A549 (cell line): Measurements from ENCODE around the gene NEK5. TPM values are rescaled to one million over a fixed set of nuclear protein-coding genes. Genes with fewer than 3 reads are reported as not detected.

Source experiments
- ATAC-seq, 2 experiments: fragments of 200-7000 bp in 1 of 2; fragments of >200 bp in 1 of 2; cut with Nextera tagmentation in 1 of 2; cut with Tn5 transposase in 1 of 2; 3 replicates each; pipeline versions ENCODE4 v1.8.0 to v1.9.1; 2018 to 2020; ENCODE audit warnings: mild to moderate bottlenecking in 1 of 2, moderate library complexity in 1 of 2
- CTCF ChIA-PET: fragments of 300-600 bp; sonication (Branson Sonifier 250); formaldehyde crosslinking; extraction: SDS; loops from one replicate; lab custom pipeline; 2021; ENCODE audit warnings: antibody characterized with exemption, inconsistent platforms; lab: Yijun Ruan, JAX
- POLR2A ChIA-PET: fragments of 350-600 bp; formaldehyde crosslinking; extraction: SDS; loops from one replicate; lab custom pipeline; 2021; ENCODE audit warnings: antibody characterized with exemption, inconsistent platforms; lab: Yijun Ruan, JAX
- DNase-seq, 2 experiments: peaks; one replicate each; pipeline versions ENCODE4 v3.0.0 to v3.0.0-alpha.2; 2011 to 2016; ENCODE audit warnings: low read depth in 1 of 2, low spot score in 1 of 2
- FAIRE-seq: peaks from 2 replicates; lab custom pipeline; 2011; peaks lifted over from hg19 to GRCh38; lab: Jason Lieb, UNC
- H3K27ac ChIP-seq, 2 experiments: fragments of >200 bp; sonication (Bioruptor Twin); formaldehyde crosslinking; 3 replicates each; pipeline ENCODE4 v1.5.1; 2016 to 2017
- H3K4me1 ChIP-seq: fragments of >200 bp; sonication (Bioruptor Twin); formaldehyde crosslinking; 3 replicates; pipeline ENCODE4 v1.6.1; 2016
- H3K4me2 ChIP-seq: fragments of >200 bp; sonication (Bioruptor Twin); formaldehyde crosslinking; 3 replicates; pipeline ENCODE4 v1.6.1; 2016
- H3K4me3 ChIP-seq: fragments of >200 bp; sonication (Bioruptor Twin); formaldehyde crosslinking; 3 replicates; pipeline ENCODE4 v1.5.1; 2016
- H3K9me3 ChIP-seq: fragments of >200 bp; sonication (Bioruptor Twin); formaldehyde crosslinking; 3 replicates; pipeline ENCODE4 v1.6.1; 2016
- CEBPB ChIP-seq, 2 experiments: fragments of >200 bp in 1 of 2; sonication (Bioruptor Twin) in 1 of 2; formaldehyde crosslinking in 1 of 2; IDR thresholded peaks; 2 replicates each; pipeline ENCODE4 v1.6.1; 2012 to 2016
- CHD4 ChIP-seq: fragments of 200-600 bp; sonication (generic); IDR thresholded peaks from 2 replicates; pipeline ENCODE4 v1.6.1; 2016; ENCODE audit warnings: antibody characterized with exemption, mild to moderate bottlenecking, borderline replicate concordance
- EHF ChIP-seq: fragments of 250-450 bp; sonication (Bioruptor Pico); IDR thresholded peaks from 2 replicates; pipeline ENCODE4 v1.5.0; 2020; ENCODE audit warnings: mild to moderate bottlenecking
- ESRRA ChIP-seq: fragments of 150-350 bp; IDR thresholded peaks from 2 replicates; pipeline ENCODE4 v1.6.1; 2014; ENCODE audit warnings: mild to moderate bottlenecking, low read length, borderline replicate concordance
- FOSL2 ChIP-seq, 2 experiments: fragments of 450-650 bp in 1 of 2; fragments of >200 bp in 1 of 2; sonication (Bioruptor Twin) in 1 of 2; formaldehyde crosslinking; IDR thresholded peaks; 2 replicates each; pipeline versions ENCODE4 v1.5.0 to v1.6.1; 2016 to 2020; ENCODE audit warnings: mild to moderate bottlenecking in 1 of 2, moderate library complexity in 1 of 2
- HOXB13 ChIP-seq: fragments of 250-450 bp; sonication (Bioruptor Pico); IDR thresholded peaks from 2 replicates; pipeline ENCODE4 v1.5.0; 2020; ENCODE audit warnings: low read depth, mild to moderate bottlenecking, moderate library complexity
- HOXB5 ChIP-seq: fragments of 250-450 bp; sonication (Bioruptor Pico); IDR thresholded peaks from 2 replicates; pipeline ENCODE4 v1.5.0; 2020; ENCODE audit warnings: mild to moderate bottlenecking, moderate library complexity
- MAFK ChIP-seq: fragments of 450-650 bp; IDR thresholded peaks from 2 replicates; pipeline ENCODE4 v1.6.1; 2014; ENCODE audit not compliant: partially characterized antibody
- NR3C1 ChIP-seq: fragments of >200 bp; sonication (Bioruptor Twin); formaldehyde crosslinking; IDR thresholded peaks from 3 replicates; pipeline ENCODE4 v1.6.1; 2017
- POLR2AphosphoS2 ChIP-seq: conservative IDR thresholded peaks from 2 replicates; pipeline ENCODE4 v1.6.1; 2012; ENCODE audit warnings: low read length, improper control_type of control experiment, inconsistent platforms
- RAD21 ChIP-seq, 2 experiments: fragments of >200 bp in 1 of 2; sonication (Bioruptor Twin) in 1 of 2; formaldehyde crosslinking in 1 of 2; IDR thresholded peaks in 1 of 2; conservative IDR thresholded peaks in 1 of 2; 2 replicates in 1 of 2; 3 replicates in 1 of 2; pipeline ENCODE4 v1.6.1; 2012 to 2018; ENCODE audit warnings: inconsistent platforms in 1 of 2
- SMC3 ChIP-seq: fragments of >200 bp; sonication (Bioruptor Twin); formaldehyde crosslinking; IDR thresholded peaks from 3 replicates; pipeline ENCODE4 v1.6.1; 2018; ENCODE audit warnings: inconsistent platforms
- ZFP36 ChIP-seq: fragments of 450-650 bp; IDR thresholded peaks from 2 replicates; pipeline ENCODE4 v1.6.1; 2014; ENCODE audit warnings: borderline replicate concordance; ENCODE audit not compliant: partially characterized antibody
- ZSCAN20 ChIP-seq: fragments of 250-450 bp; sonication (Bioruptor Pico); IDR thresholded peaks from 2 replicates; pipeline ENCODE4 v1.8.0; 2022; ENCODE audit warnings: mild to moderate bottlenecking, moderate library complexity
- whole genome bisulfite sequencing: methylation state at CpG from one replicate; pipeline ENCODE4 v1.1.6; 2017; ENCODE audit errors: missing lambda C conversion rate; 5-methylcytosine and 5-hydroxymethylcytosine counted together
- polyA plus RNA-seq, 4 experiments: library from polyadenylated mRNA; depleted of rRNA in 3 of 4; stranded (reverse); fragments of >200 nt; fragmentation: RNase III in 1 of 4; extraction: RNeasy Plus Mini Kit Qiagen cat#74134 plus additional on column Dnase treatment in 1 of 4; gene quantifications; 2 replicates in 3 of 4; 3 replicates in 1 of 4; pipeline ENCODE4 v1.2.3, GENCODE V29; 2011 to 2017
- TF ChIP-seq, protein P1 (sequence below): fragments of >200 bp; sonication (Bioruptor Twin); formaldehyde crosslinking; IDR thresholded peaks from 3 replicates; pipeline ENCODE4 v1.5.1; 2016
- TF ChIP-seq, protein P2 (sequence below): fragments of 250-450 bp; sonication (Bioruptor Pico); IDR thresholded peaks from 2 replicates; pipeline ENCODE4 v1.5.0; 2020; ENCODE audit warnings: low read depth, mild to moderate bottlenecking, moderate library complexity
- TF ChIP-seq, protein P3 (sequence below): fragments of 150-350 bp; IDR thresholded peaks from 2 replicates; pipeline ENCODE4 v1.6.1; 2014; ENCODE audit warnings: low read depth, mild to moderate bottlenecking, low read length
- TF ChIP-seq, protein P4 (sequence below): fragments of 250-450 bp; sonication (Bioruptor Pico); IDR thresholded peaks from 2 replicates; pipeline ENCODE4 v1.5.0; 2021; ENCODE audit warnings: mild to moderate bottlenecking, moderate library complexity, borderline replicate concordance
- TF ChIP-seq, protein P5 (sequence below): fragments of >200 bp; sonication (Bioruptor Twin); formaldehyde crosslinking; IDR thresholded peaks from 2 replicates; pipeline ENCODE4 v1.6.1; 2016
- TF ChIP-seq, protein P6 (sequence below): IDR thresholded peaks from 2 replicates; pipeline ENCODE4 v1.6.1; 2012; ENCODE audit warnings: low read depth, borderline replicate concordance
- TF ChIP-seq, protein P7 (sequence below): IDR thresholded peaks from 2 replicates; pipeline ENCODE4 v1.6.1; 2012

Gene NEK5
- polyA plus RNA-seq, 2 of the 4 experiments (the other 2 are of a cell fraction), result 0.08 to 0.23 TPM

DNA sequence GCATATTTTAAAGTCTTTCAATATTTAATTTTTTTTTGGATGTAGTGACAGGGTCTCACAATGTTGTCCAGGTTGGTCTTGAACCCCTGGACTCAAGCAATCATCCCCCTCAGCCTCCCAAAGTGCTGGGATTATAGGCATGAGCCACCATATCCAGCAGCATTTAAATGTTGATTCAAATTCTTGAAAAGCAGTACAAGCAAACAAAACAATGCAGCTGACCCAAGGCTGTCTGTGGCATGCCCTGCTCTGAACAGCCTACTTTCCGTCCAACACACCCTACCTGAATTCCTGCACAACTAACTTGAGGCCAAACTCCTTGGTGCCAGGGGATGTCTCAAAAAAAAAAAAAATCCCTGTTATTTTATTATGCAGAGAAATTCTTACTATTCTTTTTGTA, 23.0 kb downstream of the NEK5 start:
- Histone ChIP-seq H3K9me3 (no peaks in the 10 kb centered on the region), H3K4me3 (no peak overlapping the region), H3K4me2 (no peak overlapping the region), H3K27ac (no peak overlapping the region), H3K4me1 (no peaks in the 10 kb centered on the region; the same call in 1 of the 3 replicates)
- FAIRE-seq (no peak), DNase-seq (no peak), ATAC-seq (no peak)
- 79% methylated on average over 1 of the region's 1 CpG for WGBS
- CTCF ChIA-PET, result no interaction called here
- POLR2A ChIA-PET, result no interaction called here
- TF ChIP-seq ZSCAN20 (CRISPR knock-in tag), result no peak
- no peak for TF ChIP-seq POLR2AphosphoS2
- TF ChIP-seq, protein P1, sequence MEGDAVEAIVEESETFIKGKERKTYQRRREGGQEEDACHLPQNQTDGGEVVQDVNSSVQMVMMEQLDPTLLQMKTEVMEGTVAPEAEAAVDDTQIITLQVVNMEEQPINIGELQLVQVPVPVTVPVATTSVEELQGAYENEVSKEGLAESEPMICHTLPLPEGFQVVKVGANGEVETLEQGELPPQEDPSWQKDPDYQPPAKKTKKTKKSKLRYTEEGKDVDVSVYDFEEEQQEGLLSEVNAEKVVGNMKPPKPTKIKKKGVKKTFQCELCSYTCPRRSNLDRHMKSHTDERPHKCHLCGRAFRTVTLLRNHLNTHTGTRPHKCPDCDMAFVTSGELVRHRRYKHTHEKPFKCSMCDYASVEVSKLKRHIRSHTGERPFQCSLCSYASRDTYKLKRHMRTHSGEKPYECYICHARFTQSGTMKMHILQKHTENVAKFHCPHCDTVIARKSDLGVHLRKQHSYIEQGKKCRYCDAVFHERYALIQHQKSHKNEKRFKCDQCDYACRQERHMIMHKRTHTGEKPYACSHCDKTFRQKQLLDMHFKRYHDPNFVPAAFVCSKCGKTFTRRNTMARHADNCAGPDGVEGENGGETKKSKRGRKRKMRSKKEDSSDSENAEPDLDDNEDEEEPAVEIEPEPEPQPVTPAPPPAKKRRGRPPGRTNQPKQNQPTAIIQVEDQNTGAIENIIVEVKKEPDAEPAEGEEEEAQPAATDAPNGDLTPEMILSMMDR, result no peak
- TF ChIP-seq HOXB5 (CRISPR knock-in tag), result no peak
- TF ChIP-seq, protein P2, sequence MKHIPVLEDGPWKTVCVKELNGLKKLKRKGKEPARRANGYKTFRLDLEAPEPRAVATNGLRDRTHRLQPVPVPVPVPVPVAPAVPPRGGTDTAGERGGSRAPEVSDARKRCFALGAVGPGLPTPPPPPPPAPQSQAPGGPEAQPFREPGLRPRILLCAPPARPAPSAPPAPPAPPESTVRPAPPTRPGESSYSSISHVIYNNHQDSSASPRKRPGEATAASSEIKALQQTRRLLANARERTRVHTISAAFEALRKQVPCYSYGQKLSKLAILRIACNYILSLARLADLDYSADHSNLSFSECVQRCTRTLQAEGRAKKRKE (CRISPR knock-in tag), result no peak
- TF ChIP-seq, protein P3, sequence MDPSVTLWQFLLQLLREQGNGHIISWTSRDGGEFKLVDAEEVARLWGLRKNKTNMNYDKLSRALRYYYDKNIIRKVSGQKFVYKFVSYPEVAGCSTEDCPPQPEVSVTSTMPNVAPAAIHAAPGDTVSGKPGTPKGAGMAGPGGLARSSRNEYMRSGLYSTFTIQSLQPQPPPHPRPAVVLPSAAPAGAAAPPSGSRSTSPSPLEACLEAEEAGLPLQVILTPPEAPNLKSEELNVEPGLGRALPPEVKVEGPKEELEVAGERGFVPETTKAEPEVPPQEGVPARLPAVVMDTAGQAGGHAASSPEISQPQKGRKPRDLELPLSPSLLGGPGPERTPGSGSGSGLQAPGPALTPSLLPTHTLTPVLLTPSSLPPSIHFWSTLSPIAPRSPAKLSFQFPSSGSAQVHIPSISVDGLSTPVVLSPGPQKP, result no peak
- no peak for TF ChIP-seq CHD4
- TF ChIP-seq NR3C1, result no peak
- TF ChIP-seq, protein P4, sequence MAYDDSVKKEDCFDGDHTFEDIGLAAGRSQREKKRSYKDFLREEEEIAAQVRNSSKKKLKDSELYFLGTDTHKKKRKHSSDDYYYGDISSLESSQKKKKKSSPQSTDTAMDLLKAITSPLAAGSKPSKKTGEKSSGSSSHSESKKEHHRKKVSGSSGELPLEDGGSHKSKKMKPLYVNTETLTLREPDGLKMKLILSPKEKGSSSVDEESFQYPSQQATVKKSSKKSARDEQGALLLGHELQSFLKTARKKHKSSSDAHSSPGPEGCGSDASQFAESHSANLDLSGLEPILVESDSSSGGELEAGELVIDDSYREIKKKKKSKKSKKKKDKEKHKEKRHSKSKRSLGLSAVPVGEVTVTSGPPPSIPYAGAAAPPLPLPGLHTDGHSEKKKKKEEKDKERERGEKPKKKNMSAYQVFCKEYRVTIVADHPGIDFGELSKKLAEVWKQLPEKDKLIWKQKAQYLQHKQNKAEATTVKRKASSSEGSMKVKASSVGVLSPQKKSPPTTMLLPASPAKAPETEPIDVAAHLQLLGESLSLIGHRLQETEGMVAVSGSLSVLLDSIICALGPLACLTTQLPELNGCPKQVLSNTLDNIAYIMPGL (CRISPR knock-in tag), result no peak
- TF ChIP-seq FOSL2 (IDR thresholded peaks at IDR 0.05), result no peak
- no peak for TF ChIP-seq FOSL2 (CRISPR knock-in tag; IDR thresholded peaks at IDR 0.05)
- TF ChIP-seq, protein P5, sequence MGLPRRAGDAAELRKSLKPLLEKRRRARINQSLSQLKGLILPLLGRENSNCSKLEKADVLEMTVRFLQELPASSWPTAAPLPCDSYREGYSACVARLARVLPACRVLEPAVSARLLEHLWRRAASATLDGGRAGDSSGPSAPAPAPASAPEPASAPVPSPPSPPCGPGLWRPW, result no peak
- TF ChIP-seq ESRRA, result no peak
- TF ChIP-seq RAD21 (conservative IDR thresholded peaks at IDR 0.05 in 1 of 2, IDR thresholded peaks at IDR 0.05 in 1 of 2), result no peak
- TF ChIP-seq, protein P6, sequence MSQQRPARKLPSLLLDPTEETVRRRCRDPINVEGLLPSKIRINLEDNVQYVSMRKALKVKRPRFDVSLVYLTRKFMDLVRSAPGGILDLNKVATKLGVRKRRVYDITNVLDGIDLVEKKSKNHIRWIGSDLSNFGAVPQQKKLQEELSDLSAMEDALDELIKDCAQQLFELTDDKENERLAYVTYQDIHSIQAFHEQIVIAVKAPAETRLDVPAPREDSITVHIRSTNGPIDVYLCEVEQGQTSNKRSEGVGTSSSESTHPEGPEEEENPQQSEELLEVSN, result no peak
- TF ChIP-seq, protein P7, sequence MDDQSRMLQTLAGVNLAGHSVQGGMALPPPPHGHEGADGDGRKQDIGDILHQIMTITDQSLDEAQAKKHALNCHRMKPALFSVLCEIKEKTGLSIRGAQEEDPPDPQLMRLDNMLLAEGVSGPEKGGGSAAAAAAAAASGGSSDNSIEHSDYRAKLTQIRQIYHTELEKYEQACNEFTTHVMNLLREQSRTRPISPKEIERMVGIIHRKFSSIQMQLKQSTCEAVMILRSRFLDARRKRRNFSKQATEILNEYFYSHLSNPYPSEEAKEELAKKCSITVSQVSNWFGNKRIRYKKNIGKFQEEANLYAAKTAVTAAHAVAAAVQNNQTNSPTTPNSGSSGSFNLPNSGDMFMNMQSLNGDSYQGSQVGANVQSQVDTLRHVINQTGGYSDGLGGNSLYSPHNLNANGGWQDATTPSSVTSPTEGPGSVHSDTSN, result no peak
- no peak for TF ChIP-seq HOXB13 (CRISPR knock-in tag)
- no peak for TF ChIP-seq MAFK

DNA sequence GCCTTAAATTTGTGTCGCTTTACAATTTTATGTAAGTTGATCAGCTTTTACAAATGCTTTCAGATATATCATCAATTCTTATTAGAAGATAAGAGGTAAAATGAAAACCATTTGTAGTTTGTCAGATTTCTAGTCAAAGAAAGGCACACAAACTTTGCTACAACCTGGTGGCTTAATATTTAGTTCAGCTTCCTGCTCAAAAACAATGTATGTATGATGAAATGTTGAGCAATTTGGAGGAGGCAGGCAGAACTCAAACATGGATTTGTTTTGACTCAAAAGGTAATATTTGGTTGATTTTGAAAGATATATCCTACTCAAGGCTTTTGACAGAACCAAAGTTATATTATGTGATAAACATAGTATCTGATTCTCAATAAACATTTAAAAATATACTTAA, 24.2 kb downstream of the NEK5 start:
- H3K4me2 ChIP-seq, result peak overlapping the region; percentile 5; the same call in 2 of the 3 replicates
- WGBS, result 84% methylated on average over 1 of the region's 1 CpG
- TF ChIP-seq CEBPB (IDR thresholded peaks at IDR 0.05) (peak in 1 of 2 experiments; percentile 44; a peak in 1 of 4 replicates), ZFP36 (no peak), SMC3 (no peak), EHF (no peak), MAFK (no peak)
- TF ChIP-seq, protein P4 (CRISPR knock-in tag), result no peak
- TF ChIP-seq, protein P3, result no peak
- no peak overlapping the region for H3K4me3 ChIP-seq
- H3K27ac ChIP-seq, result peak overlapping the region in 1 of 2 experiments; percentile 53; a peak in 2 of 6 replicates
- H3K9me3 ChIP-seq, result no peaks in the 10 kb centered on the region
- H3K4me1 ChIP-seq, result no peaks in the 10 kb centered on the region; the same call in 1 of the 3 replicates
- ChIA-PET CTCF (interaction anchor here (1.0 kb wide), 1 partner anchor 22 kb away, joined by 3 read pairs; no protein-coding TSS in a partner anchor), POLR2A (no interaction called here)
- ATAC-seq, result no peak
- peak in 1 of 2 experiments; percentile 2 for DNase-seq
- FAIRE-seq, result no peak
